ENCODE results near the gene PLXNB3.

The PLXNB3 gene

GRCh38 chrX:153755136-153755535 lies 8.9 kb upstream of the PLXNB3 start:
- no peak for DNase-seq (ENCODE audit: low spot score)

GRCh38 chrX:153761863-153762262 lies 2.2 kb upstream of the PLXNB3 start:
- DNase-seq (ENCODE audit: low spot score): no peak

- no peak for DNase-seq (ENCODE audit: low spot score)
Measured at GRCh38 chrX:153762626-153763173, 1.3 kb upstream of the PLXNB3 start.

- DNase-seq (ENCODE audit: low spot score): no peak
Measured at GRCh38 chrX:153763298-153763932, 634 bp upstream of the PLXNB3 start.

- no peak for DNase-seq (ENCODE audit: low spot score)
Measured at GRCh38 chrX:153764786-153765137, 713 bp downstream of the PLXNB3 start.

GRCh38 chrX:153765138-153766079 lies 1.4 kb downstream of the PLXNB3 start:
- peak; percentile 47 for DNase-seq (ENCODE audit: low spot score)

- DNase-seq (ENCODE audit: low spot score): peak; percentile 91
Measured at GRCh38 chrX:153766098-153766817, 2.2 kb downstream of the PLXNB3 start.

- peak; percentile 42 for DNase-seq (ENCODE audit: low spot score)
Measured at GRCh38 chrX:153766871-153767673, 3.0 kb downstream of the PLXNB3 start.

GRCh38 chrX:153767674-153768055 lies 3.6 kb downstream of the PLXNB3 start:
- DNase-seq (ENCODE audit: low spot score): no peak

- DNase-seq (ENCODE audit: low spot score): no peak
Measured at GRCh38 chrX:153768311-153769157, 4.5 kb downstream of the PLXNB3 start.

GRCh38 chrX:153769158-153769864 lies 5.3 kb downstream of the PLXNB3 start:
- no peak for DNase-seq (ENCODE audit: low spot score)

GRCh38 chrX:153769865-153770600 lies 6.0 kb downstream of the PLXNB3 start:
- DNase-seq (ENCODE audit: low spot score): no peak

- DNase-seq (ENCODE audit: low spot score): no peak
Measured at GRCh38 chrX:153770601-153771414, 6.8 kb downstream of the PLXNB3 start.

GRCh38 chrX:153771415-153772315 lies 7.6 kb downstream of the PLXNB3 start:
- DNase-seq (ENCODE audit: low spot score): no peak

GRCh38 chrX:153772316-153773217 lies 8.5 kb downstream of the PLXNB3 start:
- no peak for DNase-seq (ENCODE audit: low spot score)

- no peak for DNase-seq (ENCODE audit: low spot score)
Measured at GRCh38 chrX:153773218-153773611, 9.2 kb downstream of the PLXNB3 start.
